NOMO-1 (cell line): ENCODE measurements around the gene TNFRSF1A.

ENCODE experiments used
- DNase-seq, 2 experiments: peaks; one replicate each; lab custom pipeline; 2025; ENCODE audit not compliant: unreplicated experiment in 2 of 2; lab: John Stamatoyannopoulos, UW

TNFRSF1A gene

GRCh38 chr12:6341417-6342139 lies at the start of gene TNFRSF1A:
TNFRSF1A (minus strand) TSS chr12:6342076; CDS start chr12:6341814, 262 bp downstream.
- peak; percentile 81 to 87 for DNase-seq

GRCh38 chr12:6391013-6391412 lies 49.1 kb upstream of the TNFRSF1A start:
- DNase-seq = no peak

- no peak for DNase-seq
Observed at GRCh38 chr12:6390084-6390799, 48.4 kb upstream of the TNFRSF1A start.

DNA sequence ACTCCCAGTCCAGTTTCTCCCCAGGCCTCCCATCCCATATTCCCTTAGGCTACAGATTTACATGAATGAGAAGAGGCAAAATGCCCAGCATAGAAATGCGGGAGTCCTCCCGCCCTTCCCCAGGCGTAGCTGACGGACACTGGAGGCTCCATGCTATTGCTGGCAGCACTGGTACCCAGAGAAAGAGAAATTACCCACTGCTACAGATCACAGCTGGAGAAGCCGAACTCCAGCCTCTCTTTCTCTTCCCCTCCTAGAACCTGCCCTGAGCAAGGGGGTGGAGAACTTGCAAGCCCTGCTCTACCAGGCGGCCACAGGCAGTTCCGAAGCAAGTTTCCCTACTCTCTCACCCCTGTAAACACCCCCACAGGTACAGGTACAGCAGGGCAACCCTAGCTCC lies 45.7 kb upstream of the TNFRSF1A start:
- DNase-seq = no peak

DNA sequence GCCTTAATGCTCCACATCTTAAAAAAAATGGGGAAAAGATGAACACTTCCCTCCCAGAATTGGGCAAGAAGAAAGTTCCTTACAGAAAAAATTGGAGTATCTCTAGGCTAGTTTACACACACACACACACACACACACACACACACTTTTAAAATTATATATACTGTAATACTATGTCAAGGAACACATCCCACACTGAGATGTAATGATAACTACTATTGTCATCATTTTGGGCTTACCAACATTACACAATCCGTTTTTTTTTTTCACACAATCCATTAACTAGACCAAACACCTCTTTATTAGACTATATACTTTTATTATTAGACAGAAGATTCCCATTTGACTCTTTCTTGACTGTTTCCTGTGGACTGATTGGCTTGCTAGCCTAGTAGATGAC lies 44.6 kb upstream of the TNFRSF1A start:
- no peak for DNase-seq

- DNase-seq = no peak
Observed at GRCh38 chr12:6386038-6386437, 44.2 kb upstream of the TNFRSF1A start.

DNA sequence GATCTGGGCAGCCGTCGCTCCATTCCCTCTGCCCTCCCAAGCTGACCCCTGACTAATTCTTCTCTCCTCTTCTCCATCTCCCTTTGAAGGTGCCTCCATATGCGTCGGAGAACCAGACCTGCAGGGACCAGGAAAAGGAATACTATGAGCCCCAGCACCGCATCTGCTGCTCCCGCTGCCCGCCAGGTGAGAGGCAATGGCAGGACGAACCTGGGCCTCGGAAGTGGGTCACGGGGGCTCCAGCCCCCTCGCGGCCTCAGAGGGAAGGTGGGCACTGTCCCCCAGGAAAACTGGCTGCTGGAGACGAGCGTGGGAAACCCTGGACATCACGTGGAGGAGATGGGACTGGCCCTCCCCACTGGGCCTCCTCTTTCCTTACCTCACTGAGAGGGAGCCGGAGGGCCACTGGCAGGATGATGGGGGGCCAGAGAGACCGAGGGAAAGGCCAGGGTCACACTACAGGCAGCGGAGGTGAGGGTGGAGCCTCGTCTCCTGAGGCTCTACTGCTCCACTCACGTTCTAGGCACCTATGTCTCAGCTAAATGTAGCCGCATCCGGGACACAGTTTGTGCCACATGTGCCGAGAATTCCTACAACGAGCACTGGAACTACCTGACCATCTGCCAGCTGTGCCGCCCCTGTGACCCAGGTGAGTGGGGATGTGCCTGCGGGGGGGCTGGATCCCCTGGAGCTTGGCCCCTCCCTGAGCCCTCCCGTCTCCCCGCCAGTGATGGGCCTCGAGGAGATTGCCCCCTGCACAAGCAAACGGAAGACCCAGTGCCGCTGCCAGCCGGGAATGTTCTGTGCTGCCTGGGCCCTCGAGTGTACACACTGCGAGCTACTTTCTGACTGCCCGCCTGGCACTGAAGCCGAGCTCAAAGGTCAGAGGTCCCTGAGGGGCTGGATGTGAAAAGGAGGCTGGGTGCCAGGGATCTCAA lies 42.9 kb upstream of the TNFRSF1A start:
- DNase-seq = no peak

GRCh38 chr12:6383572-6384498 lies 42.0 kb upstream of the TNFRSF1A start, which contains the start of gene LTBR:
LTBR (plus strand) TSS chr12:6384162; CDS start chr12:6384359, 197 bp downstream.
- peak; percentile 60 to 89 for DNase-seq

DNA sequence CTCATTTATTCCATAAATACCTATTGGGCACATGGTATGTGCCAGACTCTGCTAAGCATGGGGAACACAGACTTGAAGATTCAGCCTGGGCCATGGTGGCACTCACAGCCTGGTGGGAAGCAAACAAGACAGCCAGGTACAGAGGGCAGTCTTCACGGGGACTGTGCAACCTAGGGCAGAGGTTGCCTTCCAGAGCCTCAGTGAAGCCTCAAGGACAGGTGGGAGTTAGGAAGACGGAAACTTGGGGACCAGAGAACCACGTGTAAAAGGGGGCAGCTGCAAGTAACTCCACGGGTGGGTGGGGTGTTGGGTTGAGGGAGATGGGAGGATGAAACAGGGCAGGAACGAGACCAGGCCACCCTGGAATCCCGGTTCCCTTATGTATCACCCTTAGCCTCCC lies 41.1 kb upstream of the TNFRSF1A start:
- no peak for DNase-seq

- no peak for DNase-seq
Observed at GRCh38 chr12:6382371-6382770, 40.5 kb upstream of the TNFRSF1A start.

DNA sequence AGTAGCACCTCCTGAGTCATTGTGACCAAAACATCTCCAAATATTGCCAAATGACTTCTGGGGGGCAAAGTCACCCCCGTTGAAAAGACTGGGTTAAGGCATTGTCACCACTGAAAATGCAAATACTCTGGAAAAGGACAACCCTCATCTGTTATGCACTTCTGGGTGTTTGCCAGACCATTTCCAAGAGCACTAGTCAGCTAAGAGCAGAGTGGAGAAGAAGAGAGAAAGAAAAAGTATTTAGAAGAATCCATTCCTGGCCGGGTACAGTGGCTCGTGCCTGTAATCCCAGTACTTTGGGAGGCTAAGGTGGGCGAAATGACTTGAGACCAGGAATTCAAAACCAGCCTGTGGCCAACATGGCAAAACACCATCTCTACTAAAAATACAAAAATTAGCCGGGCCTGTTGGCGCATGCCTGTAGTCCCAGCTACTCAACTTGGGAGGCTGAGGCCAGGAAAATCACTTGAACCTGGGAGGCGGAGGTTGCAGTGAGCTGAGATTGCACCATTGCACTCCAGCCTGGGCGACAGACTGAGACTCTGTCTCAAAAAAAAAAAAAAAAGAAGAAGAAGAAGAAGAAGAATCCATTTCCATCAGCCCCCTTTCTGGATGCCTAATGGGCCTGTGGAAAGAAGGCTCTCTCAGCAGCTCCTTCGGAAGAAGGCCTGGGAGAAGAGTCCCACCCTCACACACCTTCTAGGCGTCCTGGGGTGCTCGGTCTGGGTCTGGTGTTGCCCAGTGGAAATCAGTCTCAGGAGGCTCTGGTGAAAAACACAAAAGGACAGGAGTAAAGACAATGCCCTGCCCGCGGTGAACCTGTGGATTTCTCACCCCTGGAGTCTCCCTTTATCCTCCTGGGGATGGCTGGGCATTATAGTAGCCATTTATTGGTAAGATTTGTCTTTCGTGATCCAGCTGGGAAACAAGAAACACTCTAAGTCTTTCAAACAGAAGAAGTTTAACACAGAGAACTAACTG lies 38.6 kb upstream of the TNFRSF1A start:
- no peak for DNase-seq

- DNase-seq = peak; percentile 52 to 66
Observed at GRCh38 chr12:6378709-6379472, 37.0 kb upstream of the TNFRSF1A start.

DNA sequence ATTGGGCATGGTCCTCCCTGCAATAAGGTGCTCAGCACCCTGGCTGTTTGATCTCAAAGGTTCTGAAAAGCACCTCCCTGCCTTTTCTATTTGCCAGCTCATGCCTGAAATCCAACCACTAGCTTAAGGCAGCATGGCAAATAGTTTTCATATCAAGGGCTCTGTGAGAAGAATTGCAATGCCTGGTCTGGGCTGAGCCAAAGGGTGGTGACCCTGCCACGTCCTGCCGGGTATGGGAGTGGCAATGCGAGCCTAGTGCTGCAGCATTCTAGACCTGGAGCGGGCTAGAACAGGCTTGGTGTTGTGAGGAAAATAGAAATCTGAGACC lies 35.8 kb upstream of the TNFRSF1A start:
- DNase-seq = no peak

GRCh38 chr12:6376870-6377666 lies 35.2 kb upstream of the TNFRSF1A start:
- no peak for DNase-seq

- DNase-seq = peak in 1 of 2 experiments; percentile 44
Observed at GRCh38 chr12:6376079-6376869, 34.4 kb upstream of the TNFRSF1A start.

DNA sequence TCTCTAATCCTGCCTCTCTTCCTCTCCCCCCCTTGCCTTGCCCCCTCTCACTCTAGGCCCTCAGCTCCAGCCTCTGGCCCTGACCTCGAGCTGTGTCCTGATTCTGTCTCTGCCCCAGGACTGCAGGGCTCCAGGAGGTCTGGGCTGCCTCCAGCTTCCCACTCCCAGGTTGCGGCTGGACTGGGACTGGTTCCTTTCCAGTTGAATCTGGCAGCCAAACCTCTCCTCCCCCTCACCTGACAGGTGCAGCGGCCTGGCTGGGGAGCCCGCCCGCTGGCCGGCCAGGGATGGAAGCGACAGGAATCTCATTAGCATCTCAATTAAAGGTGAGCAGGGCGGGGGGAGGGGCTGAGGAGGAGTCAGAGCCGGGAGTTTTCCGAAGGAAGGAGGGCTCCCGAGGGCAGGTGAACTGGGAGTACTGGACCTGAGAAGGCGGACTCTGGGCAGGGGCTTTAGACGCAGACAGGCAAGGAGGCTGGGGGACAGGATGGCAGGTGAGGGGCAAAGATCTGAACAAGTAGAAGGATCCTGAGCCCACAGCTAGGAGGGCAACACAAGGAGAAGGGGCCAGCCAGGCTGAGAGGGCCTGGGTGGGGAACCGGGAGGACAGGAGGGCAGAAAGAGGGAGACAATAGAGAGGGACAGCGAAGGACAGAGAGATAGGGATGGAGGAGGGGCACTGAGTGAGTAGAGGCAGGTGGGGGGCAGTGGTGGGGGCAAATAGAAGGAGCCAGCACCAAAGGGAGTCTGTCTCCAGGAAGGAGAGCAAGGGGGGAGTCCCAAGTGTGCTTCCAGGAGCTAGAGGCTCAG lies 33.6 kb upstream of the TNFRSF1A start, which contains the start of gene SCNN1A:
SCNN1A (minus strand) TSS at position 295 of the 810 bp plus-strand sequence. CDS start 780 bp downstream, outside the sequence.
- DNase-seq = no peak
